Measurements from ENCODE around the gene LIN54. TPM values are rescaled to one million over a fixed set of nuclear protein-coding genes. Genes with fewer than 3 reads are reported as not detected.

The LIN54 gene
- total RNA-seq, 2 experiments from 2014 or later = 47.6 to 48.9 TPM

GRCh38 chr4:82893942-82894341 is 116.7 kb downstream of the LIN54 start:
- TF ChIP-seq CTCF (conservative IDR thresholded peaks at IDR 0.05; ENCODE audit: low read length) = no peak
- TF ChIP-seq EZH2phosphoT487 (IDR thresholded peaks at IDR 0.05; ENCODE audit: borderline replicate concordance, low read depth, low read length) = no peak
- BruUV-seq (replicated peaks) = no TSS peak
- intact Hi-C loops (cut with micrococcal nuclease; ENCODE audit: unreplicated experiment) = loop anchor here (5.0 kb wide), 3 partner anchors 388 to 543 kb away; partner anchors contain the start of gene COQ2

GRCh38 chr4:82892467-82892802 is 118.2 kb downstream of the LIN54 start:
- Histone ChIP-seq H3K27ac (ENCODE audit: low read depth, low read length, poor library complexity, severe bottlenecking) (peak overlapping the region; percentile 84), H2AFZ (ENCODE audit: low read length) (no peak overlapping the region), H3K4me1 (ENCODE audit: insufficient read depth, low read length, poor library complexity, severe bottlenecking) (peaks cover 50% of the 10 kb centered on the region), H3K79me2 (ENCODE audit: insufficient read depth, low read depth, low read length) (peaks cover 91% of the 10 kb centered on the region), H3K36me3 (ENCODE audit: insufficient read depth, low read length) (peaks cover 64% of the 10 kb centered on the region), H4K20me1 (ENCODE audit: insufficient read depth, low read length) (peaks cover 17% of the 10 kb centered on the region), H3K4me2 (ENCODE audit: low read length) (peak overlapping the region; percentile 90), H3K4me3 (ENCODE audit: low read depth, low read length, poor library complexity, severe bottlenecking) (peak overlapping the region; percentile 80), H3K9me2 (ENCODE audit: insufficient read depth, low read length) (no peaks in the 10 kb centered on the region), H3K9me3 (ENCODE audit: low read length) (no peaks in the 10 kb centered on the region)
- intact Hi-C loops (cut with micrococcal nuclease; ENCODE audit: unreplicated experiment) = loop anchor here (5.0 kb wide), 3 partner anchors 390 to 545 kb away; partner anchors contain the start of gene COQ2
- BruUV-seq (replicated peaks) = no TSS peak
- CTCF ChIA-PET (ENCODE audit: unreplicated experiment) = no interaction called here
- POLR2A ChIA-PET = interaction anchor here (0.9 to 1.3 kb wide), 4 partner anchors 8 to 147 kb away, joined by 3 to 6 read pairs (median 3); partner anchors contain the start of genes LIN54 and THAP9
- TF ChIP-seq EZH2phosphoT487 (IDR thresholded peaks at IDR 0.05; ENCODE audit: borderline replicate concordance, low read depth, low read length) = no peak
- TF ChIP-seq CTCF (conservative IDR thresholded peaks at IDR 0.05; ENCODE audit: low read length) = no peak
- DNase-seq (ENCODE audit: low spot score) = no peak

More at GRCh38 chr4:82893942-82894341, 116.7 kb downstream of the LIN54 start:
- Histone ChIP-seq H3K36me3 (ENCODE audit: insufficient read depth, low read length) (peaks cover 70% of the 10 kb centered on the region), H3K27ac (ENCODE audit: low read depth, low read length, poor library complexity, severe bottlenecking) (no peak overlapping the region), H3K4me3 (ENCODE audit: low read depth, low read length, poor library complexity, severe bottlenecking) (no peak overlapping the region), H3K9me2 (ENCODE audit: insufficient read depth, low read length) (no peaks in the 10 kb centered on the region), H2AFZ (ENCODE audit: low read length) (no peak overlapping the region), H3K79me2 (ENCODE audit: insufficient read depth, low read depth, low read length) (peaks cover 93% of the 10 kb centered on the region), H4K20me1 (ENCODE audit: insufficient read depth, low read length) (peaks cover 30% of the 10 kb centered on the region), H3K4me2 (ENCODE audit: low read length) (no peak overlapping the region), H3K9me3 (ENCODE audit: low read length) (no peaks in the 10 kb centered on the region), H3K4me1 (ENCODE audit: insufficient read depth, low read length, poor library complexity, severe bottlenecking) (peaks cover 52% of the 10 kb centered on the region)
- ChIA-PET CTCF (ENCODE audit: unreplicated experiment) (no interaction called here), POLR2A (no interaction called here)
- DNase-seq (ENCODE audit: low spot score) = no peak

- no peak for DNase-seq (ENCODE audit: low spot score)
- POLR2A ChIA-PET = interaction anchor here (0.9 to 1.3 kb wide), 4 partner anchors 8 to 147 kb away, joined by 3 to 6 read pairs (median 3); partner anchors contain the start of genes LIN54 and THAP9
- Histone ChIP-seq H3K9me2 (ENCODE audit: insufficient read depth, low read length) (no peaks in the 10 kb centered on the region), H3K9me3 (ENCODE audit: low read length) (no peaks in the 10 kb centered on the region), H3K4me2 (ENCODE audit: low read length) (peak overlapping the region; percentile 90), H3K4me3 (ENCODE audit: low read depth, low read length, poor library complexity, severe bottlenecking) (peak overlapping the region; percentile 80), H3K4me1 (ENCODE audit: insufficient read depth, low read length, poor library complexity, severe bottlenecking) (peaks cover 50% of the 10 kb centered on the region), H3K36me3 (ENCODE audit: insufficient read depth, low read length) (peaks cover 64% of the 10 kb centered on the region), H4K20me1 (ENCODE audit: insufficient read depth, low read length) (peaks cover 19% of the 10 kb centered on the region), H3K27ac (ENCODE audit: low read depth, low read length, poor library complexity, severe bottlenecking) (peak overlapping the region; percentile 84), H3K79me2 (ENCODE audit: insufficient read depth, low read depth, low read length) (peaks cover 91% of the 10 kb centered on the region), H2AFZ (ENCODE audit: low read length) (peak overlapping the region; percentile 78; the same call in 1 of the 2 replicates)
- CTCF ChIA-PET (ENCODE audit: unreplicated experiment) = no interaction called here
- no TSS peak for BruUV-seq (replicated peaks)
- intact Hi-C loops (cut with micrococcal nuclease; ENCODE audit: unreplicated experiment) = loop anchor here (1.0 to 5.0 kb wide), 5 partner anchors 8 to 545 kb away; partner anchors contain the start of genes COQ2, LIN54 and THAP9
- no peak for TF ChIP-seq EZH2phosphoT487 (IDR thresholded peaks at IDR 0.05; ENCODE audit: borderline replicate concordance, low read depth, low read length)
- no peak for TF ChIP-seq CTCF (conservative IDR thresholded peaks at IDR 0.05; ENCODE audit: low read length)
Observed at GRCh38 chr4:82891707-82892466, 118.7 kb downstream of the LIN54 start.

Data from OCI-LY7 (cell line).